IPS-15b (cell line): ENCODE measurements around the gene BOD1L1.

Experiments used
- H3K27me3 ChIP-seq: one replicate; pipeline ENCODE4 v1.6.1; 2013; ENCODE audit warnings: low read length; ENCODE audit not compliant: control insufficient read depth, insufficient read depth
- H3K36me3 ChIP-seq: one replicate; pipeline ENCODE4 v1.6.1; 2013; ENCODE audit warnings: low read length; ENCODE audit not compliant: control insufficient read depth, insufficient read depth
- H3K4me1 ChIP-seq: one replicate; pipeline ENCODE4 v1.6.1; 2013; ENCODE audit warnings: mild to moderate bottlenecking, low read length; ENCODE audit not compliant: control insufficient read depth, insufficient read depth
- H3K4me3 ChIP-seq: one replicate; pipeline ENCODE4 v1.5.1; 2013; ENCODE audit warnings: low read depth, low read length
- H3K9ac ChIP-seq: one replicate; pipeline ENCODE4 v1.6.1; 2013; ENCODE audit warnings: low read depth, mild to moderate bottlenecking, low read length
- H3K9me3 ChIP-seq: one replicate; pipeline ENCODE4 v1.6.1; 2013; ENCODE audit warnings: mild to moderate bottlenecking, low read length; ENCODE audit not compliant: control insufficient read depth, insufficient read depth

BOD1L1 gene

GRCh38 chr4:13535708-13536361, 91.7 kb downstream of the BOD1L1 start:
- H3K4me3 ChIP-seq: peak overlapping the region; percentile 33

GRCh38 chr4:13535118-13535517, 92.4 kb downstream of the BOD1L1 start:
- no peaks in the 10 kb centered on the region for H3K36me3 ChIP-seq
- H3K4me1 ChIP-seq: peaks cover 3% of the 10 kb centered on the region
- peaks cover 100% of the 10 kb centered on the region for H3K27me3 ChIP-seq
- H3K4me3 ChIP-seq: no peak overlapping the region
- H3K9ac ChIP-seq: no peak overlapping the region
- H3K9me3 ChIP-seq: no peaks in the 10 kb centered on the region

More at GRCh38 chr4:13535708-13536361, 91.7 kb downstream of the BOD1L1 start:
- Histone ChIP-seq H3K9ac (no peak overlapping the region), H3K27me3 (peaks cover 100% of the 10 kb centered on the region), H3K36me3 (no peaks in the 10 kb centered on the region), H3K9me3 (no peaks in the 10 kb centered on the region), H3K4me1 (peaks cover 3% of the 10 kb centered on the region)

- H3K4me1 ChIP-seq: peaks cover 3% of the 10 kb centered on the region
- no peaks in the 10 kb centered on the region for H3K9me3 ChIP-seq
- no peak overlapping the region for H3K9ac ChIP-seq
- H3K27me3 ChIP-seq: peaks cover 100% of the 10 kb centered on the region
- H3K4me3 ChIP-seq: peak overlapping the region; percentile 11
- H3K36me3 ChIP-seq: no peaks in the 10 kb centered on the region
Measured at GRCh38 chr4:13534344-13535063, 93.0 kb downstream of the BOD1L1 start.

GRCh38 chr4:13533670-13534343, 93.7 kb downstream of the BOD1L1 start:
- Histone ChIP-seq H3K9me3 (no peaks in the 10 kb centered on the region), H3K9ac (no peak overlapping the region), H3K4me1 (peaks cover 3% of the 10 kb centered on the region), H3K36me3 (no peaks in the 10 kb centered on the region), H3K4me3 (peak overlapping the region; percentile 11), H3K27me3 (peaks cover 100% of the 10 kb centered on the region)

GRCh38 chr4:13531625-13531998, 95.9 kb downstream of the BOD1L1 start:
- no peak overlapping the region for H3K9ac ChIP-seq
- H3K4me3 ChIP-seq: peak overlapping the region; percentile 22
- peaks cover 3% of the 10 kb centered on the region for H3K4me1 ChIP-seq
- H3K9me3 ChIP-seq: no peaks in the 10 kb centered on the region
- no peaks in the 10 kb centered on the region for H3K36me3 ChIP-seq
- peaks cover 100% of the 10 kb centered on the region for H3K27me3 ChIP-seq

GRCh38 chr4:13530823-13531624, 96.5 kb downstream of the BOD1L1 start:
- Histone ChIP-seq H3K4me1 (peaks cover 5% of the 10 kb centered on the region), H3K4me3 (peak overlapping the region; percentile 24), H3K36me3 (no peaks in the 10 kb centered on the region), H3K9ac (no peak overlapping the region), H3K27me3 (peaks cover 100% of the 10 kb centered on the region), H3K9me3 (no peaks in the 10 kb centered on the region)

GRCh38 chr4:13529128-13529919, 98.2 kb downstream of the BOD1L1 start:
- no peaks in the 10 kb centered on the region for H3K36me3 ChIP-seq
- peak overlapping the region; percentile 34 for H3K4me3 ChIP-seq
- H3K9me3 ChIP-seq: peaks cover 4% of the 10 kb centered on the region
- peaks cover 11% of the 10 kb centered on the region for H3K4me1 ChIP-seq
- H3K27me3 ChIP-seq: peaks cover 100% of the 10 kb centered on the region
- no peak overlapping the region for H3K9ac ChIP-seq

- Histone ChIP-seq H3K36me3 (no peaks in the 10 kb centered on the region), H3K4me1 (peaks cover 11% of the 10 kb centered on the region), H3K4me3 (no peak overlapping the region), H3K9ac (no peak overlapping the region), H3K9me3 (peaks cover 4% of the 10 kb centered on the region), H3K27me3 (peaks cover 100% of the 10 kb centered on the region)
Measured at GRCh38 chr4:13528821-13529127, 98.8 kb downstream of the BOD1L1 start.

- peak overlapping the region; percentile 27 for H3K4me3 ChIP-seq
- peaks cover 11% of the 10 kb centered on the region for H3K4me1 ChIP-seq
- H3K27me3 ChIP-seq: peaks cover 99% of the 10 kb centered on the region
- no peaks in the 10 kb centered on the region for H3K36me3 ChIP-seq
- H3K9me3 ChIP-seq: peaks cover 4% of the 10 kb centered on the region
- H3K9ac ChIP-seq: no peak overlapping the region
Measured at GRCh38 chr4:13527981-13528820, 99.3 kb downstream of the BOD1L1 start.

GRCh38 chr4:13527192-13527980, 100.1 kb downstream of the BOD1L1 start:
- Histone ChIP-seq H3K4me3 (peak overlapping the region; percentile 27), H3K9me3 (peaks cover 4% of the 10 kb centered on the region), H3K4me1 (peaks cover 11% of the 10 kb centered on the region)

More at GRCh38 chr4:13527192-13527980, 100.1 kb downstream of the BOD1L1 start:
- H3K9ac ChIP-seq: no peak overlapping the region
- peaks cover 99% of the 10 kb centered on the region for H3K27me3 ChIP-seq
- H3K36me3 ChIP-seq: no peaks in the 10 kb centered on the region
